DND-41 (cell line): Measurements from ENCODE around the gene ALDH18A1.

Source experiments
- ATAC-seq: fragments of 200-7000 bp; cut with Tn5 transposase; 3 replicates; pipeline ENCODE4 v1.9.1; 2021; ENCODE audit warnings: low read depth; ENCODE audit not compliant: insufficient read depth
- DNase-seq: peaks from one replicate; pipeline ENCODE4 v3.0.0-alpha.2; 2020
- H2AFZ ChIP-seq: 2 replicates; pipeline ENCODE4 v1.6.0; 2012; ENCODE audit warnings: low read depth, low read length
- H3K27ac ChIP-seq: 2 replicates; pipeline ENCODE4 v1.5.1; 2012; ENCODE audit warnings: low read length, inconsistent platforms
- H3K27me3 ChIP-seq: fragments of 200-600 bp; sonication (generic); 2 replicates; pipeline ENCODE4 v1.6.0; 2012; ENCODE audit warnings: low read length, mild to moderate bottlenecking, inconsistent platforms; ENCODE audit not compliant: insufficient read depth, poor library complexity
- H3K36me3 ChIP-seq: 2 replicates; pipeline ENCODE4 v1.5.1; 2012; ENCODE audit warnings: low read length, inconsistent platforms; ENCODE audit not compliant: insufficient read depth
- H3K4me1 ChIP-seq: 2 replicates; pipeline ENCODE4 v1.5.1; 2012; ENCODE audit warnings: mild to moderate bottlenecking, low read length; ENCODE audit not compliant: insufficient read depth
- H3K4me2 ChIP-seq: 2 replicates; pipeline ENCODE4 v1.6.0; 2012; ENCODE audit warnings: mild to moderate bottlenecking, moderate library complexity, low read length, inconsistent platforms; ENCODE audit not compliant: insufficient read depth
- H3K4me3 ChIP-seq, 2 experiments: fragments of 200-600 bp in 1 of 2; shearing (Covaris generic) in 1 of 2; 2 replicates each; pipeline ENCODE4 v1.5.1; 2012 to 2016; ENCODE audit warnings: inconsistent platforms in 2 of 2, low read length in 2 of 2, mild to moderate bottlenecking in 2 of 2, low read depth in 1 of 2, moderate library complexity in 1 of 2
- H3K79me2 ChIP-seq: 2 replicates; pipeline ENCODE4 v1.6.0; 2012; ENCODE audit warnings: low read length, inconsistent platforms; ENCODE audit not compliant: insufficient read depth
- H3K9ac ChIP-seq: 2 replicates; pipeline ENCODE4 v1.6.0; 2012; ENCODE audit warnings: low read depth, mild to moderate bottlenecking, inconsistent platforms, low read length, moderate library complexity
- H3K9me3 ChIP-seq: 2 replicates; pipeline ENCODE4 v1.5.1; 2012; ENCODE audit warnings: low read length, moderate library complexity, mild to moderate bottlenecking, inconsistent platforms; ENCODE audit not compliant: insufficient read depth, severe bottlenecking
- H4K20me1 ChIP-seq: 2 replicates; pipeline ENCODE4 v1.6.0; 2012; ENCODE audit warnings: low read length; ENCODE audit not compliant: insufficient read depth
- CTCF ChIP-seq: IDR thresholded peaks from 2 replicates; pipeline ENCODE4 v1.5.1; 2012; ENCODE audit warnings: borderline replicate concordance, low read length, moderate library complexity, mild to moderate bottlenecking; ENCODE audit not compliant: poor library complexity, severe bottlenecking; ENCODE audit errors: extremely low read depth
- EZH2 ChIP-seq: IDR thresholded peaks from 3 replicates; pipeline ENCODE4 v1.6.1; 2012; ENCODE audit warnings: borderline replicate concordance, low read depth, mild to moderate bottlenecking, moderate library complexity, low read length, inconsistent platforms; ENCODE audit not compliant: severe bottlenecking

ALDH18A1 gene

GRCh38 chr10:95561177-95561863 lies 95.2 kb downstream of the ALDH18A1 start, which contains the start of gene SORBS1:
SORBS1 (minus strand) TSS chr10:95561371; CDS start chr10:95441135, 120,236 bp downstream.
- Histone ChIP-seq H3K27ac (no peak within 1 kb of the TSS), H3K36me3 (no peaks in the 10 kb centered on the region), H3K9me3 (no peaks in the 10 kb centered on the region), H3K4me1 (no peaks in the 10 kb centered on the region), H3K9ac (no peak within 1 kb of the TSS), H3K79me2 (no peaks in the 10 kb centered on the region), H2AFZ (no peak within 1 kb of the TSS), H3K4me2 (no peak within 1 kb of the TSS), H4K20me1 (no peaks in the 10 kb centered on the region), H3K27me3 (no peaks in the 10 kb centered on the region), H3K4me3 (no peak within 1 kb of the TSS)
- no peak for TF ChIP-seq EZH2
- no peak for TF ChIP-seq CTCF
- ATAC-seq (no peak), DNase-seq (no peak)

- H3K79me2 ChIP-seq: no peaks in the 10 kb centered on the region
- H3K4me3 ChIP-seq: no peak overlapping the region
- H3K9ac ChIP-seq: no peak overlapping the region
- H3K4me1 ChIP-seq: no peaks in the 10 kb centered on the region
- TF ChIP-seq CTCF: no peak
- no peak for TF ChIP-seq EZH2
- no peak for DNase-seq
- H3K27ac ChIP-seq: no peak overlapping the region
- H3K9me3 ChIP-seq: no peaks in the 10 kb centered on the region
- H3K36me3 ChIP-seq: no peaks in the 10 kb centered on the region
- no peaks in the 10 kb centered on the region for H3K27me3 ChIP-seq
- no peaks in the 10 kb centered on the region for H4K20me1 ChIP-seq
- no peak overlapping the region for H3K4me2 ChIP-seq
- H2AFZ ChIP-seq: no peak overlapping the region
- no peak for ATAC-seq
Observed at GRCh38 chr10:95560278-95561176, 96.0 kb downstream of the ALDH18A1 start.

- Histone ChIP-seq H3K4me1 (no peaks in the 10 kb centered on the region), H2AFZ (no peak overlapping the region), H3K36me3 (no peaks in the 10 kb centered on the region), H3K4me3 (no peak overlapping the region), H3K9me3 (no peaks in the 10 kb centered on the region), H3K4me2 (no peak overlapping the region), H3K9ac (no peak overlapping the region), H3K27ac (no peak overlapping the region), H3K79me2 (no peaks in the 10 kb centered on the region), H3K27me3 (no peaks in the 10 kb centered on the region), H4K20me1 (no peaks in the 10 kb centered on the region)
- ATAC-seq: no peak
- no peak for TF ChIP-seq EZH2
- TF ChIP-seq CTCF: no peak
- DNase-seq: no peak
Observed at GRCh38 chr10:95559896-95560277, 96.6 kb downstream of the ALDH18A1 start.
